ENCODE measurements around the gene TMEM125. TPM values are rescaled to one million over a fixed set of nuclear protein-coding genes. Genes with fewer than 3 reads are reported as not detected.

The TMEM125 gene
- total and polyA plus RNA-seq, 9 of the 15 experiments (the other 6 are each of a cell fraction or from before 2014, with no cell fraction given): 0.07 to 0.08 TPM; not detected in 7

- Histone ChIP-seq H3K9me1 (ENCODE audit: control insufficient read depth, insufficient read depth, low read length) (no peaks in the 10 kb centered on the region), H3K27me3 (ENCODE audit: control insufficient read depth in 2 of 2, insufficient read depth in 2 of 2, low read length in 2 of 2) (peaks cover 24 to 71% of the 10 kb centered on the region in 2 experiments), H3K9ac (ENCODE audit: insufficient read depth in 1 of 2, low read depth in 2 of 2, low read length in 2 of 2) (no peak overlapping the region), H3K36me3 (ENCODE audit: control insufficient read depth, insufficient read depth, low read length) (no peaks in the 10 kb centered on the region), H2AFZ (ENCODE audit: low read depth, low read length) (no peak overlapping the region), H3K79me2 (ENCODE audit: control insufficient read depth, insufficient read depth, low read length) (no peaks in the 10 kb centered on the region), H3K4me1 (replicated peaks in 1 of 2; ENCODE audit: control insufficient read depth in 2 of 2, insufficient read depth in 2 of 2, low read length in 2 of 2) (no peaks in the 10 kb centered on the region), H3K9me3 (replicated peaks; ENCODE audit: control insufficient read depth, insufficient read depth, low read depth, low read length) (no peaks in the 10 kb centered on the region), H4K20me1 (replicated peaks; ENCODE audit: control insufficient read depth, insufficient read depth, low read length) (peaks cover 5% of the 10 kb centered on the region; the same call in 1 of the 2 replicates), H3K27ac (ENCODE audit: extremely low read depth, low read depth, low read length) (no peak overlapping the region), H3K4me2 (ENCODE audit: insufficient read depth, low read length) (no peak overlapping the region), H3K4me3 (no peak overlapping the region)
- intact Hi-C loops (cut with micrococcal nuclease): no loop called here
- 0% methylated on average over 1 of the region's 1 CpG for WGBS (ENCODE audit: insufficient coverage, low coverage, missing lambda C conversion rate)
- BruUV-seq (replicated peaks): no TSS peak
- FAIRE-seq: no peak
- DNase-seq (ENCODE audit: extremely low read depth in 1 of 4, low spot score in 3 of 4): no peak
- in situ Hi-C loops (cut with MboI): loop anchor here (10.0 kb wide), 1 partner anchor 698 kb away; the partner anchor contains the start of gene ARTN
- CTCF ChIA-PET (ENCODE audit: low intra/inter-chr PET ratio): interaction anchor here (1.2 kb wide), 1 partner anchor 178 kb away, joined by 5 read pairs; no protein-coding TSS in a partner anchor
- ATAC-seq: no peak
- POLR2A ChIA-PET: no interaction called here
- TF ChIP-seq CC2D1A (IDR thresholded peaks at IDR 0.05) (no peak), SREBF2 (CRISPR knock-in tag; IDR thresholded peaks at IDR 0.05) (no peak), SRSF7 (optimal IDR thresholded peaks at IDR 0.05; ENCODE audit: low read depth, low read length) (no peak), TAF9B (IDR thresholded peaks at IDR 0.05; ENCODE audit: partially characterized antibody) (no peak), ZEB2 (IDR thresholded peaks at IDR 0.05) (no peak), SLC30A9 (CRISPR knock-in tag; IDR thresholded peaks at IDR 0.05) (no peak), NR2C1 (IDR thresholded peaks at IDR 0.05) (no peak), NR2C1 (tag; IDR thresholded peaks at IDR 0.05) (no peak), ID3 (CRISPR knock-in tag; IDR thresholded peaks at IDR 0.05) (no peak), ID3 (tag; IDR thresholded peaks at IDR 0.05) (no peak), CBX3 (IDR thresholded peaks at IDR 0.05; ENCODE audit: borderline replicate concordance in 1 of 2, low read length in 2 of 2) (no peak), FOXJ3 (CRISPR knock-in tag; IDR thresholded peaks at IDR 0.05) (no peak), POU5F1 (IDR thresholded peaks at IDR 0.05; ENCODE audit: borderline replicate concordance, low read depth, low read length, partially characterized antibody) (no peak), MED1 (CRISPR knock-in tag; IDR thresholded peaks at IDR 0.05; ENCODE audit: borderline replicate concordance) (no peak), BDP1 (IDR thresholded peaks at IDR 0.05; ENCODE audit: insufficient read depth, insufficient read length) (no peak), PKNOX1 (IDR thresholded peaks at IDR 0.05) (no peak), ZBTB49 (CRISPR knock-in tag; IDR thresholded peaks at IDR 0.05; ENCODE audit: borderline replicate concordance) (no peak), TAL1 (IDR thresholded peaks at IDR 0.05) (no peak), ZNF584 (CRISPR knock-in tag; IDR thresholded peaks at IDR 0.05; ENCODE audit: low read depth) (no peak), NFE2L1 (tag; IDR thresholded peaks at IDR 0.05; ENCODE audit: borderline replicate concordance, low read depth) (no peak), TBP (optimal IDR thresholded peaks at IDR 0.05; ENCODE audit: low read depth, low read length) (no peak), CREM (IDR thresholded peaks at IDR 0.05; ENCODE audit: low read depth) (no peak)
These were observed 32.7 kb upstream of the TMEM125 start for GRCh38 chr1:43237121-43237520.
